GM18951 (cell line): ENCODE data around the gene NPIPB6.

Experiments used
- POLR2A ChIP-seq: IDR thresholded peaks from 4 replicates; pipeline ENCODE4 v1.6.1; 2011; ENCODE audit warnings: mild to moderate bottlenecking; ENCODE audit not compliant: insufficient read length, insufficient read depth; ENCODE audit errors: extremely low read depth
- in situ Hi-C: fragments of 300-500 bp; cut with MboI; formaldehyde crosslinking; loops from one replicate; pipeline ENCODE4 v1.12.0; 2022; ENCODE audit warnings: low sequenced_read_pairs, mixed read lengths, inconsistent platforms; ENCODE audit not compliant: unreplicated experiment

NPIPB6 gene

GRCh38 chr16:28312327-28312726, 51.0 kb downstream of the NPIPB6 start:
- no peak for TF ChIP-seq POLR2A
- in situ Hi-C loops: loop anchor here (25.0 kb wide), 1 partner anchor 100 kb away; the partner anchor contains the start of gene EIF3CL

- in situ Hi-C loops: loop anchor here (25.0 kb wide), 1 partner anchor 100 kb away; the partner anchor contains the start of gene EIF3CL
- TF ChIP-seq POLR2A: no peak
Observed at GRCh38 chr16:28311913-28312312, 51.4 kb downstream of the NPIPB6 start.

DNA sequence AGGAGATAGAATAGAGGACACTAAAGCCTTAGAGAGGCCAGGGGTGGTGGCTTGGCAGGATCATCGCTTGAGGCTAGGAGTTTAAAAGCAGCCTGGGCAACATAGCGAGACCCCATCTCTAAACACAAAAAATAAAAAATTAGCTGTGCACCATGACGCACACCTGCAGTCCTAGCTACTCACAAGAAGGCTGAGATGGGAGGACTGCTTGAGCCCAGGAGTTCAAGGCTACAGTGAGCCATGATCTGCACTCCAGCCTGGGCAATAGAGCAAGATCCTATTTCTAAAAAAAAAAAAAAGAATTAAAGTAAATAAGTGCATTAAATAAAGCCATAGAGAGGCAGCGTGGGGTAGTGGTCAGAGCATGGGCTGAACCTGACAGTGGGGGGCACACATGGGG, 51.9 kb downstream of the NPIPB6 start:
- no peak for TF ChIP-seq POLR2A
- in situ Hi-C loops: loop anchor here (25.0 kb wide), 1 partner anchor 101 kb away; the partner anchor contains the start of gene EIF3CL

GRCh38 chr16:28310796-28311195, 52.5 kb downstream of the NPIPB6 start:
- in situ Hi-C loops: loop anchor here (25.0 kb wide), 1 partner anchor 102 kb away; the partner anchor contains the start of gene EIF3CL

GRCh38 chr16:28309811-28310311, 53.4 kb downstream of the NPIPB6 start:
- in situ Hi-C loops: loop anchor here (25.0 kb wide), 1 partner anchor 102 kb away; the partner anchor contains the start of gene EIF3CL
- no peak for TF ChIP-seq POLR2A

More at GRCh38 chr16:28310796-28311195, 52.5 kb downstream of the NPIPB6 start:
- no peak for TF ChIP-seq POLR2A

DNA sequence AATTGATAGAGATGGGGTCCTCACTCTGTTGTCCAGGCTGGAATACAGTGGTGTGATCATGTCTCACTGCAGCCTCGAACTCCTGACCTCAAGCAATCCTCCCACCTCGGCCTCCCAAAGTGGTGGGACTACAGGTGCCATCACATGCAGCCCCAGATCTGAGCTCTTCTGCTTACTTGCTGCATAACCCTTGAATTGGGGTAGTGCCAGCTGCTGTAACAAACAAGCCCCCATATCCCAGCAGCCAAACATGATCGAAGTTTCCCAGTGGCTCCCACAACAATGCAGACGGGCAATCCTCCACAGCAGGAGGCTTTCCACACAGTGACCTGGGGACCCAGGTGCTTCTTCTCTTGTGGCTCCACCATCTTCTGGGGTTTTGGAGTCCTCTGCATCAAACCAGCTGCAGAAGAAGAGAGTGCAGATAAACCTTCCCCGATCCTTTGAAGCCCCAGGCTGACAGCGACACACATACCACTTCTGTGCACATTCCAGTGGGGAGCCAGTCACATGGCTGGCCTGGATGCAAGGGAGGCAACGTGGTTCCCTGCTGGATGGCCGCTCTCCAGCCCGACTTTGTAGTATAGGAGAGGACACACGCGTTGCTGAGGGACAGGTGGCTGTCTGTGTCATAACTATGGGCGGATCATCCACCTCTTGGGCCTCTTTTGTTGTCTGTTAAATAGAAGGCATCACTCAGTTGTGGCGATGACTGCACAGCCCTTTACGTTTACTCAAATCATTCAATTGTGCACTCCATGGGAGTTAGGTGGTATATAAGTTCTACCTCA, 54.3 kb downstream of the NPIPB6 start:
- no peak for TF ChIP-seq POLR2A
- in situ Hi-C loops: loop anchor here (25.0 kb wide), 1 partner anchor 103 kb away; the partner anchor contains the start of gene EIF3CL

DNA sequence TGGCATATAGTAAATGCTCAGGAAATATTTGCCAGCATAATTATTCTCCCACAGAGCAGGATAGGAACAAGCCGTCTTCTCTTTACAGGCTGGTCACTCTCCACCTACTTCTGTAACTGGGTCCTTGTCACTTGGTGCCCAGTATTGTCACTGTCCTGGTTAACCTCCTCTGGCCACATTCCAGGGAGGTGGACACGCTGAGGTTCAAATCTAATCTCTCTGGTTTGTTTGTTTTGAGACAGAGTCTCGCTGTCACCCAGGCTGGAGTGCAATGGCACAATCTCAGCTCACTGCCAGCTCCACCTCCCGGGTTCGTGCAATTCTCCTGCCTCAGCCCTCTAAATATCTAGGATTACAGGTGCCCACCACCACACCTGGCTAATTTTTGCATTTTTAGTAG, 55.4 kb downstream of the NPIPB6 start:
- in situ Hi-C loops: loop anchor here (25.0 kb wide), 1 partner anchor 104 kb away; the partner anchor contains the start of gene EIF3CL
- TF ChIP-seq POLR2A: no peak

DNA sequence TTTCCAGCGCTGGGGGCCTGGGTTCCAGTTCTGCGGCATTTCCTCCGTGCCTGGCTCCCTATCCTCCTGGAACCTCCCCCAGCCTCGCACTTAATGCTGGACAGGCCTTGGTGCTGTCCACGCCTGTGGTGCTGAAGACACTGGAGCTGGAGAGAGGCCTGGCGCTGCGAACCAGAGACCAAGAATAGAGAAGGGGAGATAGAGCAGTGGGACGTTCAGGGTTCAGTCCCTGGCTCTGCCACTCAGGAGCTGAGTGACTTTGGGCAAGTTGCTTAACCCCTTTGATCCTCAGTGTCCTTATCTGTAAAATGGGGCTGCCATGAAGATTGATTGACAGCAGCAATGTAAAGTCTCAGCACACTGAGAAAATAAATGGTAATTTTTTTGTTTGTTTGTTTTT, 59.1 kb downstream of the NPIPB6 start:
- no peak for TF ChIP-seq POLR2A
- in situ Hi-C loops: loop anchor here (25.0 kb wide), 1 partner anchor 108 kb away; the partner anchor contains the start of gene EIF3CL

DNA sequence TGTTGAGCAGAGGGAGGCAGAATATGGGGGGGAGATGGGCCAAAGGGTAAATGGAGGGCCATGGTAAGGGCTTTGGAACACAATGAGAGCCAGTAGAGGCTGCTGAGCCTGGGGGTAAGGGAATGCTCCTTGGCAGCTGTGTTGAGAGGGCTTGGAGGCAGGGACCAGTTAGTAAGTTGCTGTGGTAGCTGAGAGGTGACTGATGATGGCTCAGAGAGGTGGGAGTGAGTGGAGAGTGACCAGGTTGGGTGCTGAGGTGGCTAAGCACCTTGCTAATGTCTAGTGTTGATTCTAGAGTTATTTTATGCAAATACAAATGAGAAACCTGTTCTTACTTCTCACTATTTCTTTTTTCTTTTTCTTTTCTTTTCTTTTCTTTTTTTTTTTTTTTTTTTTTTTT, 60.2 kb downstream of the NPIPB6 start:
- in situ Hi-C loops: loop anchor here (25.0 kb wide), 1 partner anchor 109 kb away; the partner anchor contains the start of gene EIF3CL
- no peak for TF ChIP-seq POLR2A

- in situ Hi-C loops: loop anchor here (25.0 kb wide), 1 partner anchor 111 kb away; the partner anchor contains the start of gene EIF3CL
- TF ChIP-seq POLR2A: no peak
Observed at GRCh38 chr16:28301620-28302019, 61.7 kb downstream of the NPIPB6 start.

GRCh38 chr16:28301154-28301553, 62.2 kb downstream of the NPIPB6 start:
- no peak for TF ChIP-seq POLR2A
- in situ Hi-C loops: loop anchor here (25.0 kb wide), 1 partner anchor 111 kb away; the partner anchor contains the start of gene EIF3CL

GRCh38 chr16:28300327-28300726, 63.0 kb downstream of the NPIPB6 start:
- no peak for TF ChIP-seq POLR2A
- in situ Hi-C loops: loop anchor here (25.0 kb wide), 1 partner anchor 112 kb away; the partner anchor contains the start of gene EIF3CL

GRCh38 chr16:28298511-28298878, 64.8 kb downstream of the NPIPB6 start:
- no peak for TF ChIP-seq POLR2A
- in situ Hi-C loops: no loop called here
